Measurements from ENCODE around the gene TIMM44. TPM values are rescaled to one million over a fixed set of nuclear protein-coding genes. Genes with fewer than 3 reads are reported as not detected.

The TIMM44 gene
- total RNA-seq, 2 donors from 2014 or later, result 47.3 to 83.4 TPM

DNA sequence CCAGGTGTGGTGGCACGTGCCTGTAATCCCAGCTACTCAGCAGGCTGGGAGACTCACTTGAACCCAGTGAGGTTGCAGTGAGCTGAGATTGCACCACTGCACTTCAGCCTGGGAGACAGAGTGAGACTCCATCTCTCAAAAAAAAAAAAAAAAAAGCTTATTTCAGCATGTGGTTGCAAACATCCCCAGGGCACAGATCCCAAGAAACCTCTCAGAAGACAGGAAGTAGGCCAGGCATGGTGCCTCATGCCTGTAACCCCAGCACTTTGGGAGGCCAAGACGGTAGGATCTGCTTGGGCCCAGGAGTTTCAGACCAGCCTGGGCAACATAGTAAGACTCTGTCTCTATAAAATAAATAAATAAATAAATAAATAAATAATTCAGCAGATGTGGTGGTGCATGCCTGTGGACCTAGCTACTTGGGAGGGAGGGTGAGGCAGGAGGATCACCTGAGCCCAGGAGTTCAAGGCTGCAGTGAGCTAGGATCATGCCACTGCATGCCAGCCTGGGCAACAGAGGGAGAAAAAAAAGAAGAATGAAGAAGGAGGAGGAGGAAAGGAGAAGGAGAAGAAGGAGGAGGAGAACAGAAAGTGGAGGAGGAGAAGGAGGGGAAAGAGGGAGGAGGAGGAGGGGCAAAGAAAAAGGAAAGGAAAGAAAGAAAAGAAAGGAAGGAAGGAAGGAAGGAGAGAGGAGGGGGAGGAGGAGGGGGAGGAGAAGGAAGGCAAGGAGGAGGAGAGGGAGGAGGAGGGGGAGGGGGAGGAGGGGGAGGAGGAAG, 59.5 kb downstream of the TIMM44 start:
- no peak overlapping the region for H3K27ac ChIP-seq
- H3K9me3 ChIP-seq, result no peaks in the 10 kb centered on the region
- intact Hi-C loops (cut with DNase I), result no loop called here
- no peak for TF ChIP-seq POLR2AphosphoS5 (IDR thresholded peaks at IDR 0.05)
- TF ChIP-seq POLR2A (IDR thresholded peaks at IDR 0.05), result no peak
- TF ChIP-seq, protein P1, sequence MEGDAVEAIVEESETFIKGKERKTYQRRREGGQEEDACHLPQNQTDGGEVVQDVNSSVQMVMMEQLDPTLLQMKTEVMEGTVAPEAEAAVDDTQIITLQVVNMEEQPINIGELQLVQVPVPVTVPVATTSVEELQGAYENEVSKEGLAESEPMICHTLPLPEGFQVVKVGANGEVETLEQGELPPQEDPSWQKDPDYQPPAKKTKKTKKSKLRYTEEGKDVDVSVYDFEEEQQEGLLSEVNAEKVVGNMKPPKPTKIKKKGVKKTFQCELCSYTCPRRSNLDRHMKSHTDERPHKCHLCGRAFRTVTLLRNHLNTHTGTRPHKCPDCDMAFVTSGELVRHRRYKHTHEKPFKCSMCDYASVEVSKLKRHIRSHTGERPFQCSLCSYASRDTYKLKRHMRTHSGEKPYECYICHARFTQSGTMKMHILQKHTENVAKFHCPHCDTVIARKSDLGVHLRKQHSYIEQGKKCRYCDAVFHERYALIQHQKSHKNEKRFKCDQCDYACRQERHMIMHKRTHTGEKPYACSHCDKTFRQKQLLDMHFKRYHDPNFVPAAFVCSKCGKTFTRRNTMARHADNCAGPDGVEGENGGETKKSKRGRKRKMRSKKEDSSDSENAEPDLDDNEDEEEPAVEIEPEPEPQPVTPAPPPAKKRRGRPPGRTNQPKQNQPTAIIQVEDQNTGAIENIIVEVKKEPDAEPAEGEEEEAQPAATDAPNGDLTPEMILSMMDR (IDR thresholded peaks at IDR 0.05), result no peak
- no peaks in the 10 kb centered on the region for H3K4me1 ChIP-seq (replicated peaks)
- no peaks in the 10 kb centered on the region for H3K27me3 ChIP-seq (replicated peaks; ENCODE audit: insufficient read depth)
- H3K36me3 ChIP-seq, result no peaks in the 10 kb centered on the region
- DNase-seq (ENCODE audit: low spot score), result no peak
- WGBS, result 87% methylated on average over 2 of the region's 2 CpGs
- no peak overlapping the region for H3K4me3 ChIP-seq

DNA sequence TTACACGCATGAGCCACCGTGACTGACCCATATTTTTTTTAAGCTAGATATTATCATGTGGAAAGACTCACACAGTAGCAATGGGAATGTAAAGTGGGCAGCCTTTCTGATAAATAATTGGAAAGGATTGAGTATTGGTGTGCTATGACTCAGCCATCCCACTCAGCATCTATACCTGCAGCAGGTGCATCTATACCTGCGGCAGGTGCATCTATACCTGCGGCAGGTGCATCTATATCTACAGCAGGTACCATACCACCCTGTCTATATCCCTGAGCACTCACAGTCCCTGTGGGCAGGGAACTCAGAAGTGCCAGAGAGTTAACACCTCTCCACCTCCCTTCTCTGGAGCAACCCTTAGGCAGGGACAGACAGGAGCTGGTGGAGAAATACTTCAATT, 60.4 kb downstream of the TIMM44 start:
- no peaks in the 10 kb centered on the region for H3K36me3 ChIP-seq
- TF ChIP-seq POLR2A (IDR thresholded peaks at IDR 0.05) (no peak), POLR2AphosphoS5 (IDR thresholded peaks at IDR 0.05) (no peak)
- TF ChIP-seq, protein P1 (IDR thresholded peaks at IDR 0.05), result no peak
- H3K9me3 ChIP-seq, result no peaks in the 10 kb centered on the region
- no peak overlapping the region for H3K27ac ChIP-seq
- H3K4me1 ChIP-seq (replicated peaks), result no peaks in the 10 kb centered on the region
- no peak for DNase-seq (ENCODE audit: low spot score)
- WGBS, result 80% methylated on average over 4 of the region's 4 CpGs
- H3K27me3 ChIP-seq (replicated peaks; ENCODE audit: insufficient read depth), result no peaks in the 10 kb centered on the region
- intact Hi-C loops (cut with DNase I), result no loop called here
- no peak overlapping the region for H3K4me3 ChIP-seq

DNA sequence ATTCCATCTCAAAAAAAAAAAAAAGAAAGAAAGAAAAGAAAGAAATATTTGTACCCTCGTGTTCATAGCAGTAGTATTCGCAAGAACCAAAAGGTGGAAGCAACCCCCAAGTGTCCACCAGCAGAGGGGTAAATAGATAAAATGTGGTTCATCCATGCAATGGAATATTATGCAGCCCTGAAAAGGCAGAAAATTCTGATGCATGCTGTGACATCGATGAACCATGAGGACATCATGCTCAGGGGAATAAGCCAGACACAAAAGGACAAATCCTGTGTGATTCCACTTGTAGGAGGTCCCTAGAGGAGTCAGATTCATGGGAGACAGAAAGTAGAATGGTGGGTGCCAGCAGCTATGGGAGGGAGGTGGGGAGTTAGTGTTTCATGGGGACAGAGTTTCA, 61.6 kb downstream of the TIMM44 start:
- Histone ChIP-seq H3K4me1 (replicated peaks) (no peaks in the 10 kb centered on the region), H3K9me3 (no peaks in the 10 kb centered on the region), H3K36me3 (no peaks in the 10 kb centered on the region), H3K27me3 (replicated peaks; ENCODE audit: insufficient read depth) (no peaks in the 10 kb centered on the region), H3K27ac (no peak overlapping the region), H3K4me3 (no peak overlapping the region)
- TF ChIP-seq POLR2AphosphoS5 (IDR thresholded peaks at IDR 0.05) (no peak), POLR2A (IDR thresholded peaks at IDR 0.05) (no peak)
- TF ChIP-seq, protein P1 (IDR thresholded peaks at IDR 0.05), result no peak
- intact Hi-C loops (cut with DNase I), result no loop called here
- DNase-seq (ENCODE audit: low spot score), result no peak
- 89% methylated on average over 3 of the region's 3 CpGs for WGBS

DNA sequence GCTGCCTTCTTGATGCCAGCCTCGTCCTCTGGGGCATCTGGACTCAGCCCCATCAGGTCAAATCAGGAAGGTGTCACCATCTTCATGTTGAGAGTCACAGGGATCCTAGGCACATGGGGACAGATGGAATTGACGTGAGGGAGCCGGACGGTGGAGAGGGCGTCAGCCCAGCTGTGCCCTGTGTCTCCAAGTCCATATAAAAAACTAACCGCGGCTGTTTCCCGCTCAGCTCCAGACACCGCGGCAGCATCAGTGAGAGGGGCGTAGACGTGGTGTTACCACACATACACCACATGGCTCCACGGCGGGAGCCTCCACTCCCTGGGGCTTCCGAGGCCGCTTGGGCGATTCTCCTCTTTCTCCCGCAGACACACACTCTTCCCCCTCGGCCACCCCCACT, 63.6 kb downstream of the TIMM44 start:
- WGBS, result 83% methylated on average over 19 of the region's 19 CpGs
- DNase-seq (ENCODE audit: low spot score), result no peak
- H3K27me3 ChIP-seq (replicated peaks; ENCODE audit: insufficient read depth), result no peaks in the 10 kb centered on the region
- H3K4me3 ChIP-seq, result no peak overlapping the region
- intact Hi-C loops (cut with DNase I), result no loop called here
- no peaks in the 10 kb centered on the region for H3K4me1 ChIP-seq (replicated peaks)
- no peaks in the 10 kb centered on the region for H3K36me3 ChIP-seq
- no peak overlapping the region for H3K27ac ChIP-seq
- no peaks in the 10 kb centered on the region for H3K9me3 ChIP-seq
- no peak for TF ChIP-seq POLR2AphosphoS5 (IDR thresholded peaks at IDR 0.05)
- TF ChIP-seq, protein P1 (IDR thresholded peaks at IDR 0.05), result no peak
- TF ChIP-seq POLR2A (IDR thresholded peaks at IDR 0.05), result no peak
